KOPT-K1 (cell line): ENCODE data around the gene CHKB.

Experiments used
- H3K27ac ChIP-seq: fragments of 200-600 bp; sonication (generic); 2 replicates; pipeline ENCODE4 v1.5.1; 2016; ENCODE audit warnings: antibody characterized with exemption, mild to moderate bottlenecking, low read depth, low read length; ENCODE audit not compliant: poor library complexity, severe bottlenecking
- H3K36me3 ChIP-seq: fragments of 200-600 bp; sonication (generic); 2 replicates; pipeline ENCODE4 v1.5.1; 2017; ENCODE audit warnings: antibody characterized with exemption, mild to moderate bottlenecking, low read length, moderate library complexity; ENCODE audit not compliant: insufficient read depth
- H3K9me3 ChIP-seq: fragments of 200-600 bp; sonication (generic); 2 replicates; pipeline ENCODE4 v1.5.1; 2017; ENCODE audit warnings: antibody characterized with exemption, low read length, mild to moderate bottlenecking; ENCODE audit not compliant: insufficient read depth, poor library complexity, severe bottlenecking

CHKB gene

GRCh38 chr22:50582493-50583293 is at the start of gene CHKB:
Gene CHKB (minus strand): TSS chr22:50582849. CDS start chr22:50582781, 68 bp downstream.
- peak within 1 kb of the TSS; percentile 95 for H3K27ac ChIP-seq
- peaks cover 33% of the 10 kb centered on the region for H3K36me3 ChIP-seq
- H3K9me3 ChIP-seq: no peaks in the 10 kb centered on the region

- H3K27ac ChIP-seq: no peak overlapping the region
- H3K9me3 ChIP-seq: no peaks in the 10 kb centered on the region
- no peaks in the 10 kb centered on the region for H3K36me3 ChIP-seq
Measured at GRCh38 chr22:50630376-50630775, 47.7 kb upstream of the CHKB start.

GRCh38 chr22:50628543-50629134 is 46.0 kb upstream of the CHKB start:
- H3K9me3 ChIP-seq: no peaks in the 10 kb centered on the region
- no peaks in the 10 kb centered on the region for H3K36me3 ChIP-seq
- H3K27ac ChIP-seq: peak overlapping the region; percentile 75

GRCh38 chr22:50627642-50628542 is 45.2 kb upstream of the CHKB start, which contains the start of gene ARSA:
Gene ARSA (minus strand): TSS chr22:50628152. CDS start chr22:50627779, 373 bp downstream.
- H3K36me3 ChIP-seq: no peaks in the 10 kb centered on the region
- no peaks in the 10 kb centered on the region for H3K9me3 ChIP-seq
- H3K27ac ChIP-seq: peak within 1 kb of the TSS; percentile 75

- H3K36me3 ChIP-seq: no peaks in the 10 kb centered on the region
- no peaks in the 10 kb centered on the region for H3K9me3 ChIP-seq
- peak overlapping the region; percentile 75 for H3K27ac ChIP-seq
Measured at GRCh38 chr22:50626850-50627641, 44.4 kb upstream of the CHKB start.

GRCh38 chr22:50626314-50626849 is 43.7 kb upstream of the CHKB start:
- H3K27ac ChIP-seq: no peak overlapping the region
- no peaks in the 10 kb centered on the region for H3K36me3 ChIP-seq
- H3K9me3 ChIP-seq: no peaks in the 10 kb centered on the region

GRCh38 chr22:50625568-50626313 is 43.1 kb upstream of the CHKB start:
- Histone ChIP-seq H3K9me3 (no peaks in the 10 kb centered on the region), H3K27ac (no peak overlapping the region), H3K36me3 (no peaks in the 10 kb centered on the region)

GRCh38 chr22:50625131-50625567 is 42.5 kb upstream of the CHKB start:
- Histone ChIP-seq H3K27ac (no peak overlapping the region), H3K9me3 (no peaks in the 10 kb centered on the region), H3K36me3 (no peaks in the 10 kb centered on the region)

- Histone ChIP-seq H3K9me3 (no peaks in the 10 kb centered on the region), H3K36me3 (no peaks in the 10 kb centered on the region), H3K27ac (no peak overlapping the region)
Measured at GRCh38 chr22:50624347-50625130, 41.9 kb upstream of the CHKB start.

- Histone ChIP-seq H3K9me3 (no peaks in the 10 kb centered on the region), H3K36me3 (no peaks in the 10 kb centered on the region), H3K27ac (no peak overlapping the region)
Measured at GRCh38 chr22:50622723-50623327, 40.2 kb upstream of the CHKB start.

GRCh38 chr22:50621948-50622722 is 39.5 kb upstream of the CHKB start:
- Histone ChIP-seq H3K9me3 (no peaks in the 10 kb centered on the region), H3K36me3 (no peaks in the 10 kb centered on the region), H3K27ac (peak overlapping the region; percentile 44)

- peak overlapping the region; percentile 44 for H3K27ac ChIP-seq
Measured at GRCh38 chr22:50621356-50621880, 38.8 kb upstream of the CHKB start.

More at GRCh38 chr22:50621356-50621880, 38.8 kb upstream of the CHKB start:
- Histone ChIP-seq H3K9me3 (no peaks in the 10 kb centered on the region), H3K36me3 (no peaks in the 10 kb centered on the region)
